ENCODE results near the gene CAAP1.

Gene CAAP1

DNA sequence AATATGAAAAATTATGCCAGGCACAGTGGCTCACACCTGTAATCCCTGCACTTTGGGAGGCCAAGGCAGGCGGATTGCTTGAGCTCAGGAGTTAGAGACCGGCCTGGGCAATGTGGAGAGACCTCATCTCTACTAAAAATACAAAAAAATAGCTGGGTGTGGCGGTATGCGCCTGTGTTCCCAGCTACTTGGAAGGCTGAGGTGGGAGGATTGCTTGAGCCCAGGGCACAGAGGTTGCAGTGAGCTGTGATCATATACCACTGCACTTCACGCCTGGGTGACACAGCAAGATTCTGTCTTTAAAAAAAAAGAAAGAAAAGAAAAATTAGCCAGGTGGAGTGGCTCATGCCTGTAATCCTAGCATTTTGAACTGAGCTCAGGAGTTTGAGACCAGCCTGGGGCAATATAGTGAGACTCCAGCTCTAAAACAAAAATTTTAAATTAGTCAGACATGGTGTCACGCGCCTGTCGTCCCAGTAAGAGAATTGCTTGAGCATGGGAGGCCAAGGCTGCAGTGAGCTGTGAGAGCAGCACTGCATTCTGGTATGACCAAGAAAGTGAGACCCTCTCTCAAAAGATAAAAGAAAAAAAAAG lies 36.4 kb upstream of the CAAP1 start:
- Histone ChIP-seq H3K4me1 (ENCODE audit: control insufficient read depth in 1 of 2, insufficient read depth in 1 of 2, low read depth in 1 of 2, low read length in 1 of 2) (no peaks in the 10 kb centered on the region), H3K36me3 (peaks cover 38% of the 10 kb centered on the region), H3K27me3 (no peaks in the 10 kb centered on the region), H3K27ac (no peak overlapping the region), H3K4me3 (ENCODE audit: low read depth in 1 of 2, low read length in 1 of 2) (no peak overlapping the region), H3K9me3 (no peaks in the 10 kb centered on the region)
- TF ChIP-seq, protein P1, sequence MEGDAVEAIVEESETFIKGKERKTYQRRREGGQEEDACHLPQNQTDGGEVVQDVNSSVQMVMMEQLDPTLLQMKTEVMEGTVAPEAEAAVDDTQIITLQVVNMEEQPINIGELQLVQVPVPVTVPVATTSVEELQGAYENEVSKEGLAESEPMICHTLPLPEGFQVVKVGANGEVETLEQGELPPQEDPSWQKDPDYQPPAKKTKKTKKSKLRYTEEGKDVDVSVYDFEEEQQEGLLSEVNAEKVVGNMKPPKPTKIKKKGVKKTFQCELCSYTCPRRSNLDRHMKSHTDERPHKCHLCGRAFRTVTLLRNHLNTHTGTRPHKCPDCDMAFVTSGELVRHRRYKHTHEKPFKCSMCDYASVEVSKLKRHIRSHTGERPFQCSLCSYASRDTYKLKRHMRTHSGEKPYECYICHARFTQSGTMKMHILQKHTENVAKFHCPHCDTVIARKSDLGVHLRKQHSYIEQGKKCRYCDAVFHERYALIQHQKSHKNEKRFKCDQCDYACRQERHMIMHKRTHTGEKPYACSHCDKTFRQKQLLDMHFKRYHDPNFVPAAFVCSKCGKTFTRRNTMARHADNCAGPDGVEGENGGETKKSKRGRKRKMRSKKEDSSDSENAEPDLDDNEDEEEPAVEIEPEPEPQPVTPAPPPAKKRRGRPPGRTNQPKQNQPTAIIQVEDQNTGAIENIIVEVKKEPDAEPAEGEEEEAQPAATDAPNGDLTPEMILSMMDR (IDR thresholded peaks at IDR 0.05) = no peak

DNA sequence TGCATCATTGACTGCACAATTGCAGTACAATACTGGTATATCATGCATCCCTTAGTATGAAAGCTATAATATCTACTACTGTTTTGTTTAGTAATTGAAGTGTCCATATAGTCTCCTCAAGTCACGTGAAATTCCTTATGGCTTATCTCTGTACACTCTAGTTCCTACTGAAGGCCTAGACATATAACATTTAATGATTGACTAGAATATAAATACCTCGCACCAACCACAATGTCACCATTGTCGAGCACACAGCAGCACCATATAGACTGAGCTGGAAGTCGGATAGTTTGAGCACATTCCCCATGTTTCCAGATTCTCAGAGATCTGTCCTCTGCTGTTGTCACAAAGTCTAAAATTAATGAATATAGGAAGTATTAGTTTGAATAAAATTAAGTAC lies 33.0 kb upstream of the CAAP1 start:
- Histone ChIP-seq H3K27ac (no peak overlapping the region), H3K9me3 (no peaks in the 10 kb centered on the region), H3K4me3 (ENCODE audit: low read depth in 1 of 2, low read length in 1 of 2) (no peak overlapping the region), H3K27me3 (no peaks in the 10 kb centered on the region), H3K4me1 (ENCODE audit: control insufficient read depth in 1 of 2, insufficient read depth in 1 of 2, low read depth in 1 of 2, low read length in 1 of 2) (no peaks in the 10 kb centered on the region), H3K36me3 (peaks cover 71% of the 10 kb centered on the region)
- TF ChIP-seq, protein P1 (IDR thresholded peaks at IDR 0.05) = no peak

DNA sequence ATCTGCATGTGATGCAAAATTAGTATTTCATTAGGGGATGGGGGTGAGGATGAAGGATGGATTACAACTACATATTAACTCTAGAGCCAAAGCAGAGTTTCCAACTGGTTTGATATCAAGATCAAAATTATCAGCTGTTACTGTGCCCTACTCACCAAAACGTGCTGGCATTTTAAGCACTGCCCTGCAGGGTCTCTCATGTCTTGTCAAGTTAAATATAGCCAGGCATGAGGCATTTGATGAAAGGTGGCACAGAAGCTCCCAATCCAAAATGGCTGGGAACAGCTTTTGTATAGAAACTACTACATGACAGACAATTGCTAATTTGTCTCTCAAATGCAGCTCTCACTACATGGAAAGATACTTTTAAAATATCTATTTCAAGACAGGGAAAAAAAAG lies 27.1 kb upstream of the CAAP1 start:
- no peaks in the 10 kb centered on the region for H3K9me3 ChIP-seq
- H3K36me3 ChIP-seq = peaks cover 97% of the 10 kb centered on the region

DNA sequence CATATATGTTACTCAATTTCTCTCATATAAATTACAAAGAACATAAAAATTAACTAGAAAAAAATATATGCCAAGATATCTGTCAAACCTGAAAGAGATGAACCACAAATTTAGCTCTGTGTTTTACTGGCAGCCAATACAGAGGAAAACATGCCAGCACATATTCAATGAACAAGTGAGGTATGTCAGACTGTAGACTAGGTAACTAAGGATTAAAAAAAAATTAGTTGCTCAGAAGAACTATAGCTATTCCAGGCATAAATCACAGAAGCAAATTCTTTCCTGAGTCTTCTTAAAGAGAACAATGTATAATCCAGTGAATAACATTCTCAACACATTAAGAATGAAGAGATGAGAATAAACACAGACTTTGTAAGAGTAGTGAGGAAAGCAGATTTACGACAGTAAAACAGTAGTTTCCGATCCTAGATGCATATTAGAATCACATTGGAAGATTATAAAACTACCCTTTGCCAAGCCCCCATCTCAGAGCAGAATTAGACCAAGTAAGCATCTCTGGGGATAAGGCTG lies 20.6 kb upstream of the CAAP1 start:
- H3K27me3 ChIP-seq = no peaks in the 10 kb centered on the region
- H3K36me3 ChIP-seq = peaks cover 67% of the 10 kb centered on the region
- H3K9me3 ChIP-seq = no peaks in the 10 kb centered on the region
- TF ChIP-seq, protein P1 (IDR thresholded peaks at IDR 0.05) = no peak
- no peak overlapping the region for H3K27ac ChIP-seq
- H3K4me1 ChIP-seq (ENCODE audit: control insufficient read depth in 1 of 2, insufficient read depth in 1 of 2, low read depth in 1 of 2, low read length in 1 of 2) = no peaks in the 10 kb centered on the region
- no peak overlapping the region for H3K4me3 ChIP-seq (ENCODE audit: low read depth in 1 of 2, low read length in 1 of 2)

More for the DNA sequence above, 27.1 kb upstream of the CAAP1 start:
- H3K4me1 ChIP-seq (ENCODE audit: control insufficient read depth in 1 of 2, insufficient read depth in 1 of 2, low read depth in 1 of 2, low read length in 1 of 2) = no peaks in the 10 kb centered on the region
- H3K27ac ChIP-seq = no peak overlapping the region
- no peaks in the 10 kb centered on the region for H3K27me3 ChIP-seq
- H3K4me3 ChIP-seq (ENCODE audit: low read depth in 1 of 2, low read length in 1 of 2) = no peak overlapping the region
- TF ChIP-seq, protein P1 (IDR thresholded peaks at IDR 0.05) = no peak

DNA sequence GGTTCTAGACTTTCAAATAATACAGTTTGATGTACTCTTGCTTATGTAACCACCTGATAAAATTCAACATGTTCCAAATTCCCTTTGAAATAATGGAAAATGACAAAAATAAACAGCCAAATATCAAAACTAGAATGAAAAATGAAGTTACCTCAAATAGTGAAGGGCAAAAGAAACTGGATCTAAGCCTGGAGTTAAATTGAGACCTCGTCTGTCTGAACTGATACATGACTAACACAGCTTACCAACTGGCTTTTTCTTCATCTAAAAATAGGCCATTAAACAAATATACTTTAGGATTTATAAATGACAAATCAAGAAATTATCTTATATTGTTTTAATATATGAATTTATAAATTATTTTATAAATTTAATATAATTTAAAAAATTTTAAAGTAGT lies 12.1 kb upstream of the CAAP1 start:
- TF ChIP-seq, protein P1 (IDR thresholded peaks at IDR 0.05) = no peak
- H3K27ac ChIP-seq = no peak overlapping the region
- H3K9me3 ChIP-seq = no peaks in the 10 kb centered on the region
- H3K4me1 ChIP-seq (ENCODE audit: control insufficient read depth in 1 of 2, insufficient read depth in 1 of 2, low read depth in 1 of 2, low read length in 1 of 2) = no peaks in the 10 kb centered on the region
- H3K36me3 ChIP-seq = peaks cover 47% of the 10 kb centered on the region
- no peak overlapping the region for H3K4me3 ChIP-seq (ENCODE audit: low read depth in 1 of 2, low read length in 1 of 2)
- H3K27me3 ChIP-seq = no peaks in the 10 kb centered on the region

Measured in neutrophil (primary cell).